HG02571 (cell line): ENCODE results near the gene DUSP10.

ENCODE experiments used
- ATAC-seq: cut with Tn5 transposase; IDR thresholded peaks from one replicate; pipeline ENCODE4 v1.9.1; 2021; ENCODE audit warnings: mild to moderate bottlenecking, moderate library complexity; ENCODE audit not compliant: unreplicated experiment

Gene DUSP10

GRCh38 chr1:221696718-221697461 is 45.0 kb downstream of the DUSP10 start:
- ATAC-seq = no peak

GRCh38 chr1:221696027-221696426 is 45.9 kb downstream of the DUSP10 start:
- no peak for ATAC-seq

GRCh38 chr1:221695301-221695700 is 46.6 kb downstream of the DUSP10 start:
- ATAC-seq = no peak

GRCh38 chr1:221694109-221694508 is 47.8 kb downstream of the DUSP10 start:
- ATAC-seq = no peak

- no peak for ATAC-seq
These were observed 48.8 kb downstream of the DUSP10 start for GRCh38 chr1:221693087-221693486.

- ATAC-seq = no peak
These were observed 49.2 kb downstream of the DUSP10 start for GRCh38 chr1:221692643-221693042.

- no peak for ATAC-seq
These were observed 50.6 kb downstream of the DUSP10 start for GRCh38 chr1:221691261-221691660.

- no peak for ATAC-seq
These were observed 51.0 kb downstream of the DUSP10 start for GRCh38 chr1:221690858-221691257.

GRCh38 chr1:221689138-221689537 is 52.8 kb downstream of the DUSP10 start:
- ATAC-seq = no peak

GRCh38 chr1:221688488-221688843 is 53.4 kb downstream of the DUSP10 start:
- ATAC-seq = no peak

- no peak for ATAC-seq
These were observed 53.9 kb downstream of the DUSP10 start for GRCh38 chr1:221687836-221688487.

- no peak for ATAC-seq
These were observed 58.2 kb downstream of the DUSP10 start for GRCh38 chr1:221683681-221684080.

GRCh38 chr1:221680085-221680484 is 61.8 kb downstream of the DUSP10 start:
- no peak for ATAC-seq

GRCh38 chr1:221678014-221678413 is 63.9 kb downstream of the DUSP10 start:
- no peak for ATAC-seq

GRCh38 chr1:221675880-221676800 is 65.7 kb downstream of the DUSP10 start:
- ATAC-seq = no peak

GRCh38 chr1:221672965-221673364 is 68.9 kb downstream of the DUSP10 start:
- no peak for ATAC-seq

GRCh38 chr1:221672239-221672645 is 69.6 kb downstream of the DUSP10 start:
- ATAC-seq = no peak

GRCh38 chr1:221670081-221670480 is 71.8 kb downstream of the DUSP10 start:
- no peak for ATAC-seq

GRCh38 chr1:221669441-221669840 is 72.4 kb downstream of the DUSP10 start:
- no peak for ATAC-seq

- ATAC-seq = peak; percentile 70
These were observed 74.4 kb downstream of the DUSP10 start for GRCh38 chr1:221667504-221667903.

- ATAC-seq = no peak
These were observed 77.6 kb downstream of the DUSP10 start for GRCh38 chr1:221664253-221664652.

- ATAC-seq = no peak
These were observed 78.6 kb downstream of the DUSP10 start for GRCh38 chr1:221663321-221663720.
